Measurements from ENCODE around the gene EFCAB6. TPM values are rescaled to one million over a fixed set of nuclear protein-coding genes. Genes with fewer than 3 reads are reported as not detected.

Gene EFCAB6
- total and polyA plus RNA-seq, 2 of the 4 experiments (the other 2 are of a cell fraction): 0.44 to 1.1 TPM

DNA sequence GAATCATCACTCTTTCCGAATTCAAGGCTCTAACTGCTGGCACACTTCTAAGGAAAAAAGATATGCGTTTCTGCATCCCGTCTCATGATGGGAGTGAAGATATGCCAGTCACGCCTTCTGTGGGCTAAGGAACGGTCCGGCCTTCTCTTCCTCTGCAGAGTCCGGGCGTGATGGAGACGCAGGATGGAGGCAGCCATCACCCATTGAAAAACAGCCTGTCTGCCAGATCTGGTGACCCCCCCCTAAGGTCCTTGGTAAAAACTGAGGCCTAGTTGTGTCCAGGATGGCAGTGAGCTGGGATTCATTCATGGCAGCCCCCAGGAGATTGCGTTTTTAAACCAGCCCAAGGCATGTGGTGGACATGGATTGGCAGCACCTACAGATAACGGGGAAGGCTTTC lies 6.9 kb upstream of the EFCAB6 start:
- no peak overlapping the region for H4K91ac ChIP-seq (ENCODE audit: insufficient read depth, low read depth, low read length)
- no peak overlapping the region for H3K9ac ChIP-seq (ENCODE audit: low read depth, low read length)
- no peaks in the 10 kb centered on the region for H3K9me3 ChIP-seq (ENCODE audit: control insufficient read depth, insufficient read depth, low read length)
- no peak overlapping the region for H4K8ac ChIP-seq (ENCODE audit: low read depth in 2 of 2, low read length in 2 of 2)
- H2BK5ac ChIP-seq (ENCODE audit: low read depth, low read length, poor library complexity, severe bottlenecking): no peak overlapping the region
- no peak overlapping the region for H3K18ac ChIP-seq (ENCODE audit: low read depth, low read length)
- no peak overlapping the region for H3K4ac ChIP-seq (ENCODE audit: low read depth, low read length)
- DNase-seq: no peak
- H2AFZ ChIP-seq (replicated peaks; ENCODE audit: low read length, poor library complexity): no peak overlapping the region
- no peak overlapping the region for H3K23ac ChIP-seq (ENCODE audit: low read depth, low read length)
- H2BK120ac ChIP-seq (ENCODE audit: low read depth, low read length): no peak overlapping the region
- intact Hi-C loops (cut with micrococcal nuclease): no loop called here
- WGBS, 2 experiments (ENCODE audit: extremely low coverage in 2 of 2, insufficient read length in 1 of 2): 85% methylated on average over 6 of the region's 11 CpGs; no CpG with 5 or more reads in 1 of the 2 experiments
- H2BK15ac ChIP-seq (ENCODE audit: low read depth, low read length): no peak overlapping the region
- dilution Hi-C loops (cut with HindIII; ENCODE audit: low sequenced_read_pairs, unreplicated experiment): no loop called here
- H3K27me3 ChIP-seq (ENCODE audit: control insufficient read depth, insufficient read depth, low read length): no peaks in the 10 kb centered on the region
- no peak overlapping the region for H3K56ac ChIP-seq (ENCODE audit: extremely low read depth, insufficient read depth, low read length)
- no peak overlapping the region for H3K27ac ChIP-seq (ENCODE audit: insufficient read depth, low read length)
- no peaks in the 10 kb centered on the region for H3K36me3 ChIP-seq (ENCODE audit: control insufficient read depth, insufficient read depth, low read length)
- H4K5ac ChIP-seq (ENCODE audit: low read depth, low read length): no peak overlapping the region
- H3K4me1 ChIP-seq (ENCODE audit: control insufficient read depth, insufficient read depth, low read length): no peaks in the 10 kb centered on the region
- no peak overlapping the region for H2AK5ac ChIP-seq (ENCODE audit: low read depth, low read length)
- in situ Hi-C loops (cut with MboI; ENCODE audit: low sequenced_read_pairs): no loop called here
- peaks cover 0 to 4% of the 10 kb centered on the region in 2 experiments; a peak in 1 of 4 replicates for H3K79me1 ChIP-seq (ENCODE audit: low read depth in 1 of 2, low read length in 2 of 2)
- CTCF ChIA-PET: no interaction called here
- BruUV-seq (replicated peaks): no TSS peak
- POLR2A ChIA-PET (ENCODE audit: unreplicated experiment): no interaction called here
- no peak overlapping the region for H3K14ac ChIP-seq (replicated peaks; ENCODE audit: low read depth, low read length)
- H3K9me1 ChIP-seq (ENCODE audit: insufficient read depth, low read length): no peaks in the 10 kb centered on the region
- no peak overlapping the region for H3K4me2 ChIP-seq (ENCODE audit: low read depth, low read length)
- no peak overlapping the region for H2BK20ac ChIP-seq (ENCODE audit: low read depth, low read length)
- no peak overlapping the region for H2AK9ac ChIP-seq (replicated peaks; ENCODE audit: low read depth, low read length, poor library complexity)
- ATAC-seq (ENCODE audit: low read depth): no peak
- H3K4me3 ChIP-seq (ENCODE audit: insufficient read depth, low read depth, low read length): no peak overlapping the region
- no peaks in the 10 kb centered on the region for H4K20me1 ChIP-seq (ENCODE audit: insufficient read depth, low read length)
- no peak for TF ChIP-seq RFX5 (IDR thresholded peaks at IDR 0.05; ENCODE audit: low read depth, low read length)
- no peak for TF ChIP-seq MAZ (IDR thresholded peaks at IDR 0.05; ENCODE audit: borderline replicate concordance, low read depth, low read length)
- TF ChIP-seq CHD1 (IDR thresholded peaks at IDR 0.05; ENCODE audit: low read depth, low read length): no peak
- TF ChIP-seq RCOR1 (IDR thresholded peaks at IDR 0.05; ENCODE audit: insufficient replicate concordance, low read length): no peak
- no peak for TF ChIP-seq SMC3 (IDR thresholded peaks at IDR 0.05; ENCODE audit: low read depth, low read length)
- TF ChIP-seq FOS (IDR thresholded peaks at IDR 0.05; ENCODE audit: low read depth, low read length): no peak
- TF ChIP-seq MAFK (IDR thresholded peaks at IDR 0.05; ENCODE audit: low read depth, low read length): no peak
- no peak for TF ChIP-seq RAD21 (IDR thresholded peaks at IDR 0.05; ENCODE audit: low read length)
- no peak for TF ChIP-seq POLR2A (IDR thresholded peaks at IDR 0.05; ENCODE audit: low read depth, low read length)
- TF ChIP-seq BHLHE40 (IDR thresholded peaks at IDR 0.05; ENCODE audit: low read depth, low read length): no peak
- TF ChIP-seq MXI1 (IDR thresholded peaks at IDR 0.05; ENCODE audit: borderline replicate concordance, low read depth, low read length): no peak
- TF ChIP-seq, protein P1, sequence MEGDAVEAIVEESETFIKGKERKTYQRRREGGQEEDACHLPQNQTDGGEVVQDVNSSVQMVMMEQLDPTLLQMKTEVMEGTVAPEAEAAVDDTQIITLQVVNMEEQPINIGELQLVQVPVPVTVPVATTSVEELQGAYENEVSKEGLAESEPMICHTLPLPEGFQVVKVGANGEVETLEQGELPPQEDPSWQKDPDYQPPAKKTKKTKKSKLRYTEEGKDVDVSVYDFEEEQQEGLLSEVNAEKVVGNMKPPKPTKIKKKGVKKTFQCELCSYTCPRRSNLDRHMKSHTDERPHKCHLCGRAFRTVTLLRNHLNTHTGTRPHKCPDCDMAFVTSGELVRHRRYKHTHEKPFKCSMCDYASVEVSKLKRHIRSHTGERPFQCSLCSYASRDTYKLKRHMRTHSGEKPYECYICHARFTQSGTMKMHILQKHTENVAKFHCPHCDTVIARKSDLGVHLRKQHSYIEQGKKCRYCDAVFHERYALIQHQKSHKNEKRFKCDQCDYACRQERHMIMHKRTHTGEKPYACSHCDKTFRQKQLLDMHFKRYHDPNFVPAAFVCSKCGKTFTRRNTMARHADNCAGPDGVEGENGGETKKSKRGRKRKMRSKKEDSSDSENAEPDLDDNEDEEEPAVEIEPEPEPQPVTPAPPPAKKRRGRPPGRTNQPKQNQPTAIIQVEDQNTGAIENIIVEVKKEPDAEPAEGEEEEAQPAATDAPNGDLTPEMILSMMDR (conservative IDR thresholded peaks at IDR 0.05; ENCODE audit: low read depth, low read length): no peak
